H9 (cell line): ENCODE data around the gene ANK3. TPM values are rescaled to one million over a fixed set of nuclear protein-coding genes. Genes with fewer than 3 reads are reported as not detected.
A peak's percentile ranks its signal among the peaks of the same experiment; 100 is the strongest.

Source experiments
- DNase-seq: peaks from one replicate; pipeline ENCODE4 v3.0.0-alpha.2; 2017
- H2AFZ ChIP-seq: one replicate; pipeline ENCODE4 v1.6.1; 2013; ENCODE audit warnings: mild to moderate bottlenecking, low read length, control low read depth, moderate library complexity
- H2AK5ac ChIP-seq: 2 replicates; pipeline ENCODE4 v1.6.1; 2013; ENCODE audit warnings: low read length, control low read depth, mixed read lengths; ENCODE audit not compliant: insufficient read length
- H2BK120ac ChIP-seq: one replicate; pipeline ENCODE4 v1.6.1; 2013; ENCODE audit warnings: low read depth, mild to moderate bottlenecking, low read length, control low read depth, inconsistent platforms; ENCODE audit not compliant: poor library complexity, severe bottlenecking
- H2BK12ac ChIP-seq: 2 replicates; pipeline ENCODE4 v1.6.1; 2013; ENCODE audit warnings: low read length, control low read depth, mixed read lengths, low read depth; ENCODE audit not compliant: insufficient read length
- H2BK15ac ChIP-seq: 2 replicates; pipeline ENCODE4 v1.6.1; 2013; ENCODE audit warnings: low read depth, low read length, control low read depth
- H2BK20ac ChIP-seq: one replicate; pipeline ENCODE4 v1.6.1; 2013; ENCODE audit warnings: low read depth, mild to moderate bottlenecking, low read length, control low read depth, inconsistent platforms; ENCODE audit not compliant: poor library complexity, severe bottlenecking
- H2BK5ac ChIP-seq: 2 replicates; pipeline ENCODE4 v1.6.1; 2013; ENCODE audit warnings: low read length, control low read depth, mixed read lengths; ENCODE audit not compliant: insufficient read length
- H3K14ac ChIP-seq: 2 replicates; pipeline ENCODE4 v1.6.1; 2013; ENCODE audit warnings: low read length, control low read depth; ENCODE audit not compliant: insufficient read depth
- H3K18ac ChIP-seq: 2 replicates; pipeline ENCODE4 v1.6.1; 2013; ENCODE audit warnings: low read depth, mild to moderate bottlenecking, mixed read lengths, low read length, control low read depth; ENCODE audit not compliant: insufficient read length
- H3K23ac ChIP-seq: 2 replicates; pipeline ENCODE4 v1.6.1; 2013; ENCODE audit warnings: low read length, control low read depth, mixed read lengths, low read depth; ENCODE audit not compliant: insufficient read length
- H3K23me2 ChIP-seq: 2 replicates; pipeline ENCODE4 v1.6.1; 2013; ENCODE audit warnings: low read depth, mild to moderate bottlenecking, mixed read lengths, low read length, control low read depth; ENCODE audit not compliant: insufficient read length, poor library complexity, severe bottlenecking
- H3K27ac ChIP-seq: 2 replicates; pipeline ENCODE4 v1.5.1; 2013; ENCODE audit warnings: low read length, control low read depth, mixed read lengths, low read depth; ENCODE audit not compliant: insufficient read length
- H3K27me3 ChIP-seq: 2 replicates; pipeline ENCODE4 v1.6.1; 2013; ENCODE audit warnings: low read length, control low read depth, inconsistent platforms; ENCODE audit not compliant: insufficient read depth
- H3K4ac ChIP-seq: 2 replicates; pipeline ENCODE4 v1.6.1; 2013; ENCODE audit warnings: low read depth, mild to moderate bottlenecking, control low read depth, inconsistent platforms, low read length, moderate library complexity
- H3K4me1 ChIP-seq: 2 replicates; pipeline ENCODE4 v1.6.1; 2013; ENCODE audit warnings: low read length, control low read depth, inconsistent platforms; ENCODE audit not compliant: insufficient read depth
- H3K4me2 ChIP-seq: 2 replicates; pipeline ENCODE4 v1.6.1; 2013; ENCODE audit warnings: low read length, control low read depth, mixed read lengths; ENCODE audit not compliant: insufficient read length, insufficient read depth
- H3K56ac ChIP-seq: 2 replicates; pipeline ENCODE4 v1.6.1; 2013; ENCODE audit warnings: low read depth, mild to moderate bottlenecking, mixed read lengths, low read length, control low read depth; ENCODE audit not compliant: insufficient read length
- H3K79me1 ChIP-seq: 2 replicates; pipeline ENCODE4 v1.6.1; 2013; ENCODE audit warnings: low read depth, mild to moderate bottlenecking, moderate library complexity, low read length, control low read depth, inconsistent platforms; ENCODE audit not compliant: insufficient read depth, poor library complexity, severe bottlenecking
- H3K79me2 ChIP-seq: 2 replicates; pipeline ENCODE4 v1.6.1; 2013; ENCODE audit warnings: low read length, control low read depth, inconsistent platforms; ENCODE audit not compliant: insufficient read depth
- H3K9ac ChIP-seq: 2 replicates; pipeline ENCODE4 v1.6.1; 2013; ENCODE audit warnings: low read length, control low read depth, mixed read lengths; ENCODE audit not compliant: insufficient read length; ENCODE audit errors: extremely low read depth
- H3K9me3 ChIP-seq: one replicate; pipeline ENCODE4 v1.6.1; 2013; ENCODE audit warnings: low read depth, low read length, inconsistent platforms; ENCODE audit not compliant: control insufficient read depth
- H3T11ph ChIP-seq: one replicate; pipeline ENCODE4 v1.6.1; 2013; ENCODE audit warnings: mild to moderate bottlenecking, low read length, control low read depth, inconsistent platforms
- H4K20me1 ChIP-seq: one replicate; pipeline ENCODE4 v1.6.1; 2013; ENCODE audit not compliant: control insufficient read depth, insufficient read length, insufficient read depth
- H4K5ac ChIP-seq: 2 replicates; pipeline ENCODE4 v1.6.1; 2013; ENCODE audit warnings: low read depth, mild to moderate bottlenecking, mixed read lengths, low read length, control low read depth; ENCODE audit not compliant: insufficient read length
- H4K8ac ChIP-seq: replicated peaks from 2 replicates; pipeline ENCODE4 v1.6.1; 2013; ENCODE audit warnings: low read length, control low read depth, mixed read lengths, low read depth; ENCODE audit not compliant: insufficient read length
- H4K91ac ChIP-seq: 2 replicates; pipeline ENCODE4 v1.6.1; 2013; ENCODE audit warnings: low read depth, mild to moderate bottlenecking, moderate library complexity, mixed read lengths, low read length, control low read depth; ENCODE audit not compliant: insufficient read length
- H3K27ac Mint-ChIP-seq, 3 experiments: 2 replicates in 2 of 3; 3 replicates in 1 of 3; pipeline ENCODE4 v1.8.0; 2020 to 2021; ENCODE audit warnings: mixed read lengths in 3 of 3, mild to moderate bottlenecking in 1 of 3, moderate library complexity in 1 of 3
- H3K27me3 Mint-ChIP-seq: 2 replicates; pipeline ENCODE4 v1.8.0; 2021; ENCODE audit warnings: low read depth, mild to moderate bottlenecking, moderate library complexity, mixed read lengths
- H3K36me3 Mint-ChIP-seq, 3 experiments: 2 replicates in 2 of 3; 3 replicates in 1 of 3; pipeline ENCODE4 v1.8.0; 2020 to 2021; ENCODE audit warnings: low read depth in 3 of 3, mixed read lengths in 3 of 3; ENCODE audit not compliant: insufficient read depth in 1 of 3
- H3K4me1 Mint-ChIP-seq, 2 experiments: 2 replicates each; pipeline ENCODE4 v1.8.0; 2020; ENCODE audit warnings: mixed read lengths in 2 of 2
- H3K4me3 Mint-ChIP-seq, 2 experiments: 2 replicates in 1 of 2; 3 replicates in 1 of 2; pipeline ENCODE4 v1.8.0; 2020 to 2021; ENCODE audit warnings: mild to moderate bottlenecking in 2 of 2, mixed read lengths in 2 of 2, moderate library complexity in 1 of 2
- H3K9me3 Mint-ChIP-seq, 2 experiments: 2 replicates in 1 of 2; 3 replicates in 1 of 2; pipeline ENCODE4 v1.8.0; 2020; ENCODE audit warnings: mild to moderate bottlenecking in 2 of 2, mixed read lengths in 2 of 2, moderate library complexity in 1 of 2
- CTCF ChIP-seq: fragments of 200-600 bp; sonication (generic); conservative IDR thresholded peaks from 3 replicates; pipeline ENCODE4 v1.8.0; 2021; ENCODE audit warnings: antibody characterized with exemption, mild to moderate bottlenecking
- WGBS: extraction: QIAGEN DNeasy Blood & Tissue Kit; methylation state at CpG from one replicate; pipeline ENCODE4 v1.1.7; 2013; ENCODE audit warnings: missing lambda C conversion rate, low lambda C conversion rate, mixed read lengths; ENCODE audit not compliant: insufficient read length; ENCODE audit errors: extremely low coverage; 5-methylcytosine and 5-hydroxymethylcytosine counted together
- total RNA-seq: library from RNA; stranded (reverse); gene quantifications from 2 replicates; pipeline ENCODE4 v1.2.1, GENCODE V29; 2021

The ANK3 gene
- total RNA-seq, 1 experiment from 2014 or later, result 59.6 TPM

DNA sequence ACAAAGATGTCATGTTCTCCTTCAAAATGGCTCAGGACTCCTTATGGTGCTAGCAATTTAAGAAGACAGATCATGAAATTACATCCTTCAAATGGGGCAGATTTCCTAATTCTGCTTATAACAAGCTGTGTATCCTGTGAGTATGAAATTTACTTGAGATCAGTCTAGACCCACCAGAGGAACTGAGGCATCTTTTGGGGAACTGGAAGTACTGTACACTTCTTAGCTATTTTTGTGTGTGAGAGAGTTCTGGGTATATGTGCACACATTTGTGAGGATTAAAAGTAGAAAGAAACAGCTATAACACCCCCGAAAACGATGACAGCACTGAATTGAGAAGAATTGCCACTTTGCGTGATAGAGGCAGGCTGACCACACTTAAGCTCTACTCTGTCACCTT lies 296.4 kb downstream of the ANK3 start:
- Histone ChIP-seq H3K4me1 (peaks cover 3% of the 10 kb centered on the region; the same call in 1 of the 2 replicates), H3K18ac (no peak overlapping the region), H2AFZ (no peak overlapping the region), H2BK20ac (no peak overlapping the region), H3K23ac (no peak overlapping the region), H4K91ac (no peak overlapping the region), H4K20me1 (no peaks in the 10 kb centered on the region), H3K4ac (no peak overlapping the region), H3K27ac (no peak overlapping the region), H2BK12ac (no peak overlapping the region), H2BK15ac (no peak overlapping the region), H3K23me2 (no peaks in the 10 kb centered on the region), H3K56ac (no peak overlapping the region), H3K9me3 (no peaks in the 10 kb centered on the region), H4K5ac (no peak overlapping the region), H2BK120ac (no peak overlapping the region), H3T11ph (no peak overlapping the region), H3K4me2 (no peak overlapping the region), H3K14ac (no peak overlapping the region), H4K8ac (no peak overlapping the region), H3K79me2 (no peaks in the 10 kb centered on the region), H3K9ac (no peak overlapping the region), H2AK5ac (no peak overlapping the region), H2BK5ac (peak overlapping the region; percentile 53), H3K27me3 (no peaks in the 10 kb centered on the region), H3K79me1 (no peaks in the 10 kb centered on the region)
- Mint-ChIP-seq H3K36me3 (peaks cover 0 to 6% (median 4%) of the 10 kb centered on the region in 3 experiments; a peak in 3 of 7 replicates), H3K27ac (no peak overlapping the region), H3K9me3 (no peaks in the 10 kb centered on the region), H3K4me3 (no peak overlapping the region), H3K4me1 (peaks cover 12 to 14% of the 10 kb centered on the region in 2 experiments), H3K27me3 (no peaks in the 10 kb centered on the region)
- no peak for TF ChIP-seq CTCF
- DNase-seq, result no peak
- WGBS, result no CpG with 5 or more reads among the region's 3 CpGs
